IPS-20b (cell line): ENCODE data around the gene SLC5A12.
"Not testable (repeated sequence)": the region's sequence is repeated elsewhere in the genome, so short reads cannot be mapped to it uniquely, and the experiment has no call there.

Experiments
- H3K27ac ChIP-seq: one replicate; pipeline ENCODE4 v1.5.1; 2013; ENCODE audit warnings: low read length
- H3K27me3 ChIP-seq: 2 replicates; pipeline ENCODE4 v1.6.1; 2013; ENCODE audit warnings: mild to moderate bottlenecking, low read length, inconsistent platforms; ENCODE audit not compliant: insufficient read depth
- H3K36me3 ChIP-seq: 2 replicates; pipeline ENCODE4 v1.6.1; 2013; ENCODE audit warnings: low read depth, mild to moderate bottlenecking, inconsistent platforms, low read length, moderate library complexity; ENCODE audit not compliant: insufficient read depth
- H3K4me1 ChIP-seq: 2 replicates; pipeline ENCODE4 v1.6.1; 2013; ENCODE audit warnings: mild to moderate bottlenecking, control low read depth, inconsistent platforms, low read length, moderate library complexity; ENCODE audit not compliant: insufficient read depth
- H3K4me3 ChIP-seq: 2 replicates; pipeline ENCODE4 v1.5.1; 2013; ENCODE audit warnings: mild to moderate bottlenecking, low read length, inconsistent platforms
- H3K9ac ChIP-seq: 2 replicates; pipeline ENCODE4 v1.6.1; 2013; ENCODE audit warnings: low read depth, mild to moderate bottlenecking, inconsistent platforms, low read length, moderate library complexity
- H3K9me3 ChIP-seq: 2 replicates; pipeline ENCODE4 v1.6.1; 2013; ENCODE audit warnings: mild to moderate bottlenecking, low read depth, low read length, inconsistent platforms; ENCODE audit not compliant: insufficient read depth

Gene SLC5A12

DNA sequence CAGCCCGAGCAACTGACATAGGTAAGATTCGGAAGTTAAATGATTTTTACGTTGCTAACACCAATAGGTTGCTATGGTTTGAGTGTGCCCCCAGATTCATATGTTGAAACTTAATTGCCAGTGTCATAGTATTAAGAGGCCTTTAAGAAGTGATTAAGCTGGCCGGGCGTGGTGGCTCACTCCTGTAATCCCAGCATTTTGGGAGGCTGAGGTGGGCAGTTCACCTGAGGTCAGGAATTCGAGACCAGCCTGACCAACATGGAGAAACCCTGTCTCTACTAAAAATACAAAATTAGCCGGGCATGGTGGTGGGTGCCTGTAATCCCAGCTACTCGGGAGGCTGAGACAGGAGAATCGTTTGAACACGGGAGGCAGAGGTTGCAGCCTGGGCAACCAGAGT, 78.5 kb downstream of the SLC5A12 start:
- H3K27ac ChIP-seq, H3K9ac ChIP-seq: not testable (repeated sequence)

DNA sequence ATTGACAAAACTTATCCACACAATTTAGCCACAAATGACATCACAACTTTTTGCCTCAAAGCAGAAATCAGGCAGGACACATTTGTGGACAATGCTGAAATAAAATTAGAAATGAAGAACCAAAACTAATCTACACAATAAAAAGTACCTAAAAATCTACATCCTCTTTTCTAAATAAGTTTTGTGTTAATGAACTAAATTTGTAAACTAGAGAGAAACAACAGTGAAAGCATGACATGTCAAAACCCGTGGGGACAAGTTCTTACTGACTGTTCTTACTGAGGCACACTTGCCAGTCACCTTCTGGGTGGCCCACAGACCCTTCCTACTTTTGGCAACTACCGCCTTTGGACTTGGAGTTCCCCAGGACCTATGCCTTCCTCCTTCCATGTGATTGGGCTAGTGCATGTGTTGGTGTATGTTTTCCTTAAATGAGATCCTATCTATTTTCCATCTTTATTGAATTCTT, 89.1 kb downstream of the SLC5A12 start:
- no peak overlapping the region for H3K27ac ChIP-seq
- H3K9ac ChIP-seq: no peak overlapping the region
- no peaks in the 10 kb centered on the region for H3K4me1 ChIP-seq
- no peaks in the 10 kb centered on the region for H3K27me3 ChIP-seq
- H3K4me3 ChIP-seq: no peak overlapping the region
- H3K36me3 ChIP-seq: no peaks in the 10 kb centered on the region
- H3K9me3 ChIP-seq: no peaks in the 10 kb centered on the region

More for the DNA sequence above, 78.5 kb downstream of the SLC5A12 start:
- not testable (repeated sequence) for H3K9me3 ChIP-seq, H3K36me3 ChIP-seq, H3K4me3 ChIP-seq, H3K4me1 ChIP-seq, H3K27me3 ChIP-seq

DNA sequence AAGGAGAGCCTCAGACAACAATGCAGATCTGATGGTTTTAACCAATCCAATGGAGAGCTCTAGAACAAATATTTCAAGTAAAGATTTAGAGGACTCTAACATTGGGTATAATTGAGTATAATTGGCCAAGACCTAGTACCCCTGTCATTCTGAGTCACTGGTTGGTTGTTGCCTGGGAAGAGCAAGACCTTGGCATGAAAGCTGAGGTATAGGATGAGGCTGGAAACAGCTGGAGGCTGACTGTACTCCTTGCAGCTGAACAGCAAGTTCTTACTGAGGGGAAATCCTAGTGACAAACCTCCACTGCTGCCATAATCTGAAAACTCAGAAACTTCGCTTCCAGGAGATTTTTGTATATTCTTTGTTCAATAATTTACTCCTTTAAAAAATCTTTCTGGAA, 95.5 kb downstream of the SLC5A12 start:
- Histone ChIP-seq H3K36me3 (no peaks in the 10 kb centered on the region), H3K9ac (no peak overlapping the region), H3K4me3 (no peak overlapping the region), H3K27ac (no peak overlapping the region), H3K27me3 (no peaks in the 10 kb centered on the region), H3K9me3 (no peaks in the 10 kb centered on the region), H3K4me1 (no peaks in the 10 kb centered on the region)

DNA sequence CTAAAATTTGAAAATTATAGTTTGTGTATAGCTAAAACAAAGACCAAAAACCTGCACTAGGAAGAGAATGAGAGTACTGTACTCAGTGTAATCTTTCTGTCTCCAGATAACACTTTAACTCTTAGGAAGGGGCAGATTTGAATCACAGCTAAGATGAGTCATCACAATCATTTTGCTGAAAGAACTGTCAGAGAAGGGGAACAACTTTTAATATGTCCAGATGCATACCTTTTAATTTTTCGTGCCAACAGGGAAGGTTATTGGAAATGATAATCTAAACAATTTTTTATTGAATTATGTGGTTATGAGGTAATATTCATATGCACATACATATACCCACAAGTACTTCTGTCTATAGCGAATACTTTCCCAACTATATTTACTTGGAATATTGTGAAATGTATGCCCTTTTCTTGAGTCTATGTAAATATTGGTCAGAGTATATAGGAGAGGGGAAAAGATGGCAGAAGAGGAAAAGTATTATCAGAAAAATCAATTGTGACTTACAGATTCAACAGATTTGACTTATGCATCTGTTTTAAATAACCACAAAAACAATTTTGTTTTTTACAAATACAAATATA, 98.7 kb downstream of the SLC5A12 start:
- H3K4me3 ChIP-seq: no peak overlapping the region
- no peaks in the 10 kb centered on the region for H3K27me3 ChIP-seq
- no peak overlapping the region for H3K27ac ChIP-seq
- H3K9ac ChIP-seq: no peak overlapping the region
- H3K4me1 ChIP-seq: peaks cover 4% of the 10 kb centered on the region; the same call in 1 of the 2 replicates
- no peaks in the 10 kb centered on the region for H3K9me3 ChIP-seq
- no peaks in the 10 kb centered on the region for H3K36me3 ChIP-seq

GRCh38 chr11:26622181-26622580, 99.7 kb downstream of the SLC5A12 start:
- Histone ChIP-seq H3K4me3 (no peak overlapping the region), H3K9me3 (no peaks in the 10 kb centered on the region), H3K9ac (no peak overlapping the region), H3K4me1 (peaks cover 4% of the 10 kb centered on the region; the same call in 1 of the 2 replicates), H3K36me3 (no peaks in the 10 kb centered on the region), H3K27ac (no peak overlapping the region), H3K27me3 (no peaks in the 10 kb centered on the region)

- no peaks in the 10 kb centered on the region for H3K9me3 ChIP-seq
- H3K9ac ChIP-seq: no peak overlapping the region
- H3K27me3 ChIP-seq: no peaks in the 10 kb centered on the region
- H3K4me3 ChIP-seq: no peak overlapping the region
- H3K36me3 ChIP-seq: no peaks in the 10 kb centered on the region
- no peak overlapping the region for H3K27ac ChIP-seq
- H3K4me1 ChIP-seq: peaks cover 4% of the 10 kb centered on the region; the same call in 1 of the 2 replicates
Observed at GRCh38 chr11:26621132-26621531, 100.7 kb downstream of the SLC5A12 start.

DNA sequence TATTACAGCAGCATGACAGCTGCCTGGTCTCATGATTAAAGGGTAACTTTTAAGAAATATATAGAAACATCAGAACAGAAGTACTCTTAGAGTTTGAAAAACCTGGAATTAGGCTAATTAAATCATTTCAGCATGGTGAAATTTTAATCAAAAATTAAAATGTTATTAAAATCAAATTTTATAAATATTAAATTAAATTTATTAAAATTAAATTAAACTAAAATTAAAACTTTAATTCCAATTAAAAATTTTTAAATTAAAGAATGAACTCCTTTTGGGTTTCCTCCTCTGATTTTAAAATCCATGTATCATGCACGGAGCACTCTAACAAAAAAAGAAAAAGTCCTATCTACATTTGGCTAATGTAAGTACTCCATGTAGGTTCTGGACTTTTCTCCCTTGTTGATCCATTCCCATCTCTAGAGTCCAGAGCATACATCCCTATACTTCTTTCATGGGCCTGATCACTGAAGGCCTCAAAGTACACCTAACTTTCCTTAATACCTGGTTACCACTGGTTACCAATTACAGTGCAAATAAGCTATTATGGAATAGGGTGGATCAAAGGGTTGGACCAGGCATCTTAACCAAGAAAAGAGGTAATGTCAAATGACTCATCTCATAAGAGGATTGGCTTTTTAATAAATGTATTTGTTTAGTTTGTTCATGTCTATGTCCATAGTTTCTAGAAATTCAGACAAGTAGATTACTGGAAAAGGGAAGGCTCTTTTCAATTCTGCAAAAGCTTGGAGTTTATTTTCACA, 101.4 kb downstream of the SLC5A12 start:
- no peak overlapping the region for H3K9ac ChIP-seq
- no peaks in the 10 kb centered on the region for H3K36me3 ChIP-seq
- no peak overlapping the region for H3K27ac ChIP-seq
- H3K4me3 ChIP-seq: no peak overlapping the region
- no peaks in the 10 kb centered on the region for H3K9me3 ChIP-seq
- H3K4me1 ChIP-seq: peaks cover 4% of the 10 kb centered on the region; the same call in 1 of the 2 replicates
- no peaks in the 10 kb centered on the region for H3K27me3 ChIP-seq

GRCh38 chr11:26618441-26618840, 103.4 kb downstream of the SLC5A12 start:
- no peak overlapping the region for H3K9ac ChIP-seq
- H3K36me3 ChIP-seq: no peaks in the 10 kb centered on the region
- no peaks in the 10 kb centered on the region for H3K9me3 ChIP-seq
- H3K27me3 ChIP-seq: no peaks in the 10 kb centered on the region
- no peak overlapping the region for H3K4me3 ChIP-seq
- peaks cover 4% of the 10 kb centered on the region; the same call in 1 of the 2 replicates for H3K4me1 ChIP-seq
- no peak overlapping the region for H3K27ac ChIP-seq
